PC-3 (cell line): ENCODE results near the gene TUBAL3.

Experiments
- EZH2 ChIP-seq: fragments of 300-600 bp; sonication (generic); IDR thresholded peaks from one replicate; pipeline ENCODE4 v1.6.1; 2017; ENCODE audit warnings: antibody characterized with exemption, mild to moderate bottlenecking, low read length; ENCODE audit not compliant: unreplicated experiment
- EZH2phosphoT487 ChIP-seq: fragments of 300-600 bp; sonication (generic); IDR thresholded peaks from 2 replicates; pipeline ENCODE4 v1.6.1; 2018; ENCODE audit warnings: mild to moderate bottlenecking, antibody characterized with exemption, low read length, borderline replicate concordance
- TF ChIP-seq, protein P1 (sequence below): fragments of 300-600 bp; sonication (generic); conservative IDR thresholded peaks from 2 replicates; pipeline ENCODE4 v1.5.1; 2017; ENCODE audit warnings: antibody characterized with exemption, low read depth, mild to moderate bottlenecking, low read length

DNA sequence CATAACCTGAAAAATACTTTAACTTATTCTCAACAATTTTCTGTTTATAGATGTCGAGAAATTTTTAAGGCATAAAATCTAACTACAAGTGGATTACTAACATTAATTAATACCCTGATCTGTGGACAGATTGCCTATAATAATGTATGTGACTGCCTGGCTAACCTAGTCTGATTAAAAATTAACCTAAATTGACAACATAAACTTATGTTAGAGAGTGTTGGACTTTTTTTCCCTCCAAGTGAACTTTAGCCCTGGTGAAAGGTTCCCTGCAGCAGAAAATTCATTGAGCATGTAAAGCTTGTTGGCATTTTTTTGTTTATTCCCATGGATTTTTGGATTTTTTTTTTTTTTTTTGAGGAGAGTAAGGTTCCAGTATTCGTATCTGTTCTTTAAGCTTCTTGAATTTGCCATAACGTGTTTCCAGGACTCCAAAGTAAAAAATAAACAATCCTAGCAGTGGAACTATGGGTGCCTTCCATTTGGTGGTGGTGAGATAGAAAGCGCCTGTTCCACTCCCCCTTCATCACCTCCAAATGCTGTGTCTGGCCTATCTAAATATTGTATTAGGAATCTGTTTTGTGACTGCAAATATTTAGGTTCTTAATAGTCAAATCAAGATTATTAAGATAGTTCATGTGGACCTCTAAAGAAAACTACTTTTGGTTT lies 43.8 kb upstream of the TUBAL3 start:
- TF ChIP-seq, protein P1, sequence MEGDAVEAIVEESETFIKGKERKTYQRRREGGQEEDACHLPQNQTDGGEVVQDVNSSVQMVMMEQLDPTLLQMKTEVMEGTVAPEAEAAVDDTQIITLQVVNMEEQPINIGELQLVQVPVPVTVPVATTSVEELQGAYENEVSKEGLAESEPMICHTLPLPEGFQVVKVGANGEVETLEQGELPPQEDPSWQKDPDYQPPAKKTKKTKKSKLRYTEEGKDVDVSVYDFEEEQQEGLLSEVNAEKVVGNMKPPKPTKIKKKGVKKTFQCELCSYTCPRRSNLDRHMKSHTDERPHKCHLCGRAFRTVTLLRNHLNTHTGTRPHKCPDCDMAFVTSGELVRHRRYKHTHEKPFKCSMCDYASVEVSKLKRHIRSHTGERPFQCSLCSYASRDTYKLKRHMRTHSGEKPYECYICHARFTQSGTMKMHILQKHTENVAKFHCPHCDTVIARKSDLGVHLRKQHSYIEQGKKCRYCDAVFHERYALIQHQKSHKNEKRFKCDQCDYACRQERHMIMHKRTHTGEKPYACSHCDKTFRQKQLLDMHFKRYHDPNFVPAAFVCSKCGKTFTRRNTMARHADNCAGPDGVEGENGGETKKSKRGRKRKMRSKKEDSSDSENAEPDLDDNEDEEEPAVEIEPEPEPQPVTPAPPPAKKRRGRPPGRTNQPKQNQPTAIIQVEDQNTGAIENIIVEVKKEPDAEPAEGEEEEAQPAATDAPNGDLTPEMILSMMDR, result no peak
- TF ChIP-seq EZH2 (no peak), EZH2phosphoT487 (no peak)
